HEK293 (cell line): ENCODE measurements around the gene ACTN3.

Source experiments
- ZFP37 ChIP-seq: fragments of 450-650 bp; formaldehyde crosslinking; IDR thresholded peaks from 2 replicates; pipeline ENCODE4 v1.5.1; 2016; ENCODE audit warnings: missing biosample characterization, missing genetic modification characterization
- ZNF214 ChIP-seq: fragments of 450-650 bp; formaldehyde crosslinking; IDR thresholded peaks from 2 replicates; pipeline ENCODE4 v1.5.1; 2017; ENCODE audit warnings: missing biosample characterization, mild to moderate bottlenecking, missing genetic modification characterization, borderline replicate concordance
- ZNF23 ChIP-seq: fragments of 450-650 bp; formaldehyde crosslinking; IDR thresholded peaks from 2 replicates; pipeline ENCODE4 v1.5.1; 2016; ENCODE audit warnings: missing biosample characterization, missing genetic modification characterization, borderline replicate concordance
- ZNF629 ChIP-seq: fragments of 450-650 bp; formaldehyde crosslinking; IDR thresholded peaks from 2 replicates; pipeline ENCODE4 v1.5.1; 2017; ENCODE audit warnings: missing biosample characterization, missing genetic modification characterization
- TF ChIP-seq, protein P1 (sequence below): fragments of 450-650 bp; formaldehyde crosslinking; IDR thresholded peaks from 2 replicates; pipeline ENCODE4 v1.5.0; 2017; ENCODE audit warnings: missing biosample characterization, missing genetic modification characterization, borderline replicate concordance
- TF ChIP-seq, protein P2 (sequence below): fragments of 450-650 bp; formaldehyde crosslinking; IDR thresholded peaks from 2 replicates; pipeline ENCODE4 v1.5.1; 2016; ENCODE audit warnings: missing biosample characterization, missing genetic modification characterization

GRCh38 chr11:66547662-66548009 lies 933 bp downstream of the ACTN3 start:
- TF ChIP-seq, protein P1, sequence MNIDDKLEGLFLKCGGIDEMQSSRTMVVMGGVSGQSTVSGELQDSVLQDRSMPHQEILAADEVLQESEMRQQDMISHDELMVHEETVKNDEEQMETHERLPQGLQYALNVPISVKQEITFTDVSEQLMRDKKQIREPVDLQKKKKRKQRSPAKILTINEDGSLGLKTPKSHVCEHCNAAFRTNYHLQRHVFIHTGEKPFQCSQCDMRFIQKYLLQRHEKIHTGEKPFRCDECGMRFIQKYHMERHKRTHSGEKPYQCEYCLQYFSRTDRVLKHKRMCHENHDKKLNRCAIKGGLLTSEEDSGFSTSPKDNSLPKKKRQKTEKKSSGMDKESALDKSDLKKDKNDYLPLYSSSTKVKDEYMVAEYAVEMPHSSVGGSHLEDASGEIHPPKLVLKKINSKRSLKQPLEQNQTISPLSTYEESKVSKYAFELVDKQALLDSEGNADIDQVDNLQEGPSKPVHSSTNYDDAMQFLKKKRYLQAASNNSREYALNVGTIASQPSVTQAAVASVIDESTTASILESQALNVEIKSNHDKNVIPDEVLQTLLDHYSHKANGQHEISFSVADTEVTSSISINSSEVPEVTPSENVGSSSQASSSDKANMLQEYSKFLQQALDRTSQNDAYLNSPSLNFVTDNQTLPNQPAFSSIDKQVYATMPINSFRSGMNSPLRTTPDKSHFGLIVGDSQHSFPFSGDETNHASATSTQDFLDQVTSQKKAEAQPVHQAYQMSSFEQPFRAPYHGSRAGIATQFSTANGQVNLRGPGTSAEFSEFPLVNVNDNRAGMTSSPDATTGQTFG = no peak
- TF ChIP-seq, protein P2, sequence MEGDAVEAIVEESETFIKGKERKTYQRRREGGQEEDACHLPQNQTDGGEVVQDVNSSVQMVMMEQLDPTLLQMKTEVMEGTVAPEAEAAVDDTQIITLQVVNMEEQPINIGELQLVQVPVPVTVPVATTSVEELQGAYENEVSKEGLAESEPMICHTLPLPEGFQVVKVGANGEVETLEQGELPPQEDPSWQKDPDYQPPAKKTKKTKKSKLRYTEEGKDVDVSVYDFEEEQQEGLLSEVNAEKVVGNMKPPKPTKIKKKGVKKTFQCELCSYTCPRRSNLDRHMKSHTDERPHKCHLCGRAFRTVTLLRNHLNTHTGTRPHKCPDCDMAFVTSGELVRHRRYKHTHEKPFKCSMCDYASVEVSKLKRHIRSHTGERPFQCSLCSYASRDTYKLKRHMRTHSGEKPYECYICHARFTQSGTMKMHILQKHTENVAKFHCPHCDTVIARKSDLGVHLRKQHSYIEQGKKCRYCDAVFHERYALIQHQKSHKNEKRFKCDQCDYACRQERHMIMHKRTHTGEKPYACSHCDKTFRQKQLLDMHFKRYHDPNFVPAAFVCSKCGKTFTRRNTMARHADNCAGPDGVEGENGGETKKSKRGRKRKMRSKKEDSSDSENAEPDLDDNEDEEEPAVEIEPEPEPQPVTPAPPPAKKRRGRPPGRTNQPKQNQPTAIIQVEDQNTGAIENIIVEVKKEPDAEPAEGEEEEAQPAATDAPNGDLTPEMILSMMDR = no peak
- no peak for TF ChIP-seq ZFP37 (tag by site-specific recombination)
- TF ChIP-seq ZNF23 (tag by site-specific recombination) = no peak
- no peak for TF ChIP-seq ZNF214 (tag by site-specific recombination)
- TF ChIP-seq ZNF629 (tag by site-specific recombination) = no peak
